CD8-positive, alpha-beta memory T cell (primary cell): ENCODE data around the gene THNSL1. TPM values are rescaled to one million over a fixed set of nuclear protein-coding genes. Genes with fewer than 3 reads are reported as not detected.
"Not testable (repeated sequence)": the region's sequence is repeated elsewhere in the genome, so short reads cannot be mapped to it uniquely, and the experiment has no call there.

Experiments used
- CTCF ChIA-PET: fragments of 350-600 bp; sonication (Branson Sonifier 250); formaldehyde crosslinking; loops from one replicate; lab custom pipeline; 2021; ENCODE audit warnings: antibody characterized with exemption; lab: Charles Lee
- POLR2A ChIA-PET: fragments of 350-600 bp; sonication (Branson Sonifier 250); formaldehyde crosslinking; loops from one replicate; lab custom pipeline; 2021; ENCODE audit warnings: antibody characterized with exemption; lab: Charles Lee
- DNase-seq, 5 donors: peaks; one replicate each; pipeline versions ENCODE4 v3.0.0 to v3.0.0-alpha.2; 2020 to 2022; ENCODE audit warnings: mixed read lengths in 1 of 5
- H3K27ac ChIP-seq: one replicate; pipeline ENCODE4 v1.7.0; 2013; ENCODE audit warnings: low read depth, mild to moderate bottlenecking, low read length, moderate library complexity
- H3K27me3 ChIP-seq: 2 replicates; pipeline ENCODE4 v1.7.0; 2013; ENCODE audit warnings: low read length, mild to moderate bottlenecking; ENCODE audit not compliant: insufficient read depth, poor library complexity, severe bottlenecking
- H3K36me3 ChIP-seq: 2 replicates; pipeline ENCODE4 v1.7.0; 2013; ENCODE audit warnings: mild to moderate bottlenecking, low read length, moderate library complexity; ENCODE audit not compliant: insufficient read depth
- H3K4me1 ChIP-seq: 2 replicates; pipeline ENCODE4 v1.7.0; 2013; ENCODE audit warnings: mild to moderate bottlenecking, low read length, moderate library complexity; ENCODE audit not compliant: insufficient read depth
- H3K4me3 ChIP-seq: 2 replicates; pipeline ENCODE4 v1.7.0; 2013; ENCODE audit warnings: mild to moderate bottlenecking, low read length
- H3K9me3 ChIP-seq: 2 replicates; pipeline ENCODE4 v1.7.0; 2013; ENCODE audit warnings: mild to moderate bottlenecking, low read length
- H3K27ac Mint-ChIP-seq, 8 donors: one replicate each; pipeline ENCODE4 v1.8.0; 2020 to 2021; ENCODE audit warnings: mixed read lengths in 8 of 8, mild to moderate bottlenecking in 6 of 8, inconsistent platforms in 3 of 8, moderate library complexity in 3 of 8
- H3K27me3 Mint-ChIP-seq, 2 donors: one replicate each; pipeline ENCODE4 v1.8.0; 2020 to 2021; ENCODE audit warnings: mixed read lengths in 2 of 2, mild to moderate bottlenecking in 1 of 2, moderate library complexity in 1 of 2
- H3K36me3 Mint-ChIP-seq, 3 donors: one replicate each; pipeline ENCODE4 v1.8.0; 2020 to 2021; ENCODE audit warnings: mixed read lengths in 3 of 3, inconsistent platforms in 1 of 3, mild to moderate bottlenecking in 1 of 3
- H3K4me1 Mint-ChIP-seq, 3 donors: one replicate each; pipeline ENCODE4 v1.8.0; 2020 to 2021; ENCODE audit warnings: mixed read lengths in 3 of 3, inconsistent platforms in 1 of 3, mild to moderate bottlenecking in 1 of 3
- H3K4me3 Mint-ChIP-seq, 7 donors: one replicate each; pipeline ENCODE4 v1.8.0; 2020 to 2021; ENCODE audit warnings: mixed read lengths in 7 of 7, mild to moderate bottlenecking in 6 of 7, moderate library complexity in 4 of 7, inconsistent platforms in 2 of 7
- H3K9me3 Mint-ChIP-seq, 5 donors: one replicate each; pipeline ENCODE4 v1.8.0; 2020 to 2022; ENCODE audit warnings: mixed read lengths in 5 of 5, mild to moderate bottlenecking in 3 of 5, moderate library complexity in 2 of 5, inconsistent platforms in 1 of 5
- polyA plus RNA-seq: library from polyadenylated mRNA; unstranded; fragments of 300-500 nt; fragmentation: Illumina TruSeq; gene quantifications from one replicate; pipeline ENCODE4 v1.2.3, GENCODE V29; 2021
- total RNA-seq, 2 experiments: library from RNA; stranded (reverse); gene quantifications; one replicate each; pipeline ENCODE4 v1.2.3, GENCODE V29; 2021

THNSL1 gene
- total and polyA plus RNA-seq, 3 experiments from 2014 or later, result 4.1 to 10.6 (median 9.5) TPM

- H3K9me3 ChIP-seq, result no peaks in the 10 kb centered on the region
- H3K4me3 ChIP-seq, result no peak overlapping the region
- no peaks in the 10 kb centered on the region for H3K36me3 Mint-ChIP-seq
- no peaks in the 10 kb centered on the region for H3K9me3 Mint-ChIP-seq
- ChIA-PET POLR2A (no interaction called here), CTCF (interaction anchor here (0.9 to 2.3 kb wide), 2 partner anchors 343 to 347 kb away, joined by 3 to 10 read pairs; no protein-coding TSS in a partner anchor)
- H3K4me3 Mint-ChIP-seq, result no peak overlapping the region
- H3K36me3 ChIP-seq, result no peaks in the 10 kb centered on the region
- no peaks in the 10 kb centered on the region for H3K4me1 Mint-ChIP-seq
- H3K4me1 ChIP-seq, result no peaks in the 10 kb centered on the region
- no peak for DNase-seq
- H3K27ac Mint-ChIP-seq, result no peak overlapping the region
- H3K27me3 ChIP-seq, result no peaks in the 10 kb centered on the region
- H3K27me3 Mint-ChIP-seq, result peaks cover 0 to 2% of the 10 kb centered on the region in 2 donors
- no peak overlapping the region for H3K27ac ChIP-seq
Observed at GRCh38 chr10:24989867-24990266, 26.5 kb upstream of the THNSL1 start.

- no peak for DNase-seq
- Mint-ChIP-seq H3K27me3 (peaks cover 0 to 2% of the 10 kb centered on the region in 2 donors), H3K4me1 (no peaks in the 10 kb centered on the region), H3K36me3 (no peaks in the 10 kb centered on the region), H3K4me3 (no peak overlapping the region), H3K9me3 (no peaks in the 10 kb centered on the region), H3K27ac (peak overlapping the region in 1 of 8 donors; percentile 38)
- H3K27ac ChIP-seq, result no peak overlapping the region
- H3K4me3 ChIP-seq, result no peak overlapping the region
- no peaks in the 10 kb centered on the region for H3K27me3 ChIP-seq
- H3K9me3 ChIP-seq, result no peaks in the 10 kb centered on the region
- H3K4me1 ChIP-seq, result no peaks in the 10 kb centered on the region
- POLR2A ChIA-PET, result no interaction called here
- CTCF ChIA-PET, result no interaction called here
- no peaks in the 10 kb centered on the region for H3K36me3 ChIP-seq
Observed at GRCh38 chr10:24991298-24991697, 25.1 kb upstream of the THNSL1 start.

GRCh38 chr10:24992512-24993133 is 23.8 kb upstream of the THNSL1 start:
- POLR2A ChIA-PET, result no interaction called here
- no peak for DNase-seq
- CTCF ChIA-PET, result interaction anchor here (0.8 kb wide), 1 partner anchor 350 kb away, joined by 3 read pairs; no protein-coding TSS in a partner anchor
- H3K27me3 Mint-ChIP-seq, result peaks cover 0 to 2% of the 10 kb centered on the region in 2 donors
- H3K4me1 ChIP-seq, result no peaks in the 10 kb centered on the region
- no peak overlapping the region for H3K4me3 ChIP-seq
- H3K9me3 ChIP-seq, result no peaks in the 10 kb centered on the region
- no peak overlapping the region for H3K27ac ChIP-seq
- H3K4me1 Mint-ChIP-seq, result no peaks in the 10 kb centered on the region
- no peaks in the 10 kb centered on the region for H3K9me3 Mint-ChIP-seq
- H3K27ac Mint-ChIP-seq, result no peak overlapping the region
- no peak overlapping the region for H3K4me3 Mint-ChIP-seq
- H3K27me3 ChIP-seq, result no peaks in the 10 kb centered on the region
- no peaks in the 10 kb centered on the region for H3K36me3 ChIP-seq
- H3K36me3 Mint-ChIP-seq, result peaks cover 0 to 4% (median 0%) of the 10 kb centered on the region in 3 donors

GRCh38 chr10:24993237-24993958 is 23.0 kb upstream of the THNSL1 start:
- POLR2A ChIA-PET, result no interaction called here
- CTCF ChIA-PET, result interaction anchor here (0.8 kb wide), 1 partner anchor 351 kb away, joined by 3 read pairs; no protein-coding TSS in a partner anchor

GRCh38 chr10:24995072-24995471 is 21.3 kb upstream of the THNSL1 start:
- H3K4me3 ChIP-seq, result no peak overlapping the region
- H3K27ac Mint-ChIP-seq, result no peak overlapping the region
- H3K27me3 Mint-ChIP-seq, result peaks cover 0 to 3% of the 10 kb centered on the region in 2 donors
- POLR2A ChIA-PET, result no interaction called here
- no peaks in the 10 kb centered on the region for H3K27me3 ChIP-seq
- H3K4me3 Mint-ChIP-seq, result no peak overlapping the region
- no peaks in the 10 kb centered on the region for H3K4me1 Mint-ChIP-seq
- DNase-seq, result no peak
- H3K27ac ChIP-seq, result no peak overlapping the region
- H3K9me3 Mint-ChIP-seq, result peaks cover 0 to 3% (median under 1%) of the 10 kb centered on the region in 5 donors
- no peaks in the 10 kb centered on the region for H3K9me3 ChIP-seq
- no peaks in the 10 kb centered on the region for H3K4me1 ChIP-seq
- no peaks in the 10 kb centered on the region for H3K36me3 ChIP-seq
- CTCF ChIA-PET, result no interaction called here
- H3K36me3 Mint-ChIP-seq, result peaks cover 0 to 4% (median 0%) of the 10 kb centered on the region in 3 donors

More at GRCh38 chr10:24993237-24993958, 23.0 kb upstream of the THNSL1 start:
- Histone ChIP-seq H3K36me3 (no peaks in the 10 kb centered on the region), H3K4me1 (no peaks in the 10 kb centered on the region), H3K4me3 (no peak overlapping the region), H3K27me3 (no peaks in the 10 kb centered on the region), H3K9me3 (no peaks in the 10 kb centered on the region), H3K27ac (no peak overlapping the region)
- Mint-ChIP-seq H3K4me1 (no peaks in the 10 kb centered on the region), H3K9me3 (no peaks in the 10 kb centered on the region), H3K27ac (peak overlapping the region in 1 of 8 donors; percentile 26), H3K36me3 (peaks cover 0 to 4% (median 0%) of the 10 kb centered on the region in 3 donors), H3K27me3 (peaks cover 0 to 2% of the 10 kb centered on the region in 2 donors), H3K4me3 (no peak overlapping the region)
- DNase-seq, result no peak

GRCh38 chr10:24998044-24998443 is 18.4 kb upstream of the THNSL1 start:
- H3K27me3 Mint-ChIP-seq, result peaks cover 0 to 1% of the 10 kb centered on the region in 2 donors
- Histone ChIP-seq H3K4me1 (no peaks in the 10 kb centered on the region), H3K27ac (no peak overlapping the region), H3K36me3 (no peaks in the 10 kb centered on the region), H3K27me3 (no peaks in the 10 kb centered on the region), H3K9me3 (no peaks in the 10 kb centered on the region), H3K4me3 (no peak overlapping the region)
- no peak for DNase-seq
- peaks cover 0 to 11% (median 3%) of the 10 kb centered on the region in 3 donors for H3K36me3 Mint-ChIP-seq
- ChIA-PET CTCF (no interaction called here), POLR2A (no interaction called here)
- no peaks in the 10 kb centered on the region for H3K4me1 Mint-ChIP-seq
- H3K9me3 Mint-ChIP-seq, result peaks cover 0 to 23% (median 8%) of the 10 kb centered on the region in 5 donors
- no peak overlapping the region for H3K4me3 Mint-ChIP-seq
- H3K27ac Mint-ChIP-seq, result no peak overlapping the region

- H3K9me3 ChIP-seq, DNase-seq, CTCF ChIA-PET, H3K36me3 ChIP-seq, H3K4me1 ChIP-seq, H3K27me3 Mint-ChIP-seq, POLR2A ChIA-PET, H3K4me3 ChIP-seq, H3K27me3 ChIP-seq, H3K4me3 Mint-ChIP-seq, H3K36me3 Mint-ChIP-seq, H3K9me3 Mint-ChIP-seq, H3K27ac Mint-ChIP-seq, H3K27ac ChIP-seq, H3K4me1 Mint-ChIP-seq: not testable (repeated sequence)
Observed at GRCh38 chr10:25011591-25011990, 4.8 kb upstream of the THNSL1 start.

GRCh38 chr10:25014579-25014978 is 1.8 kb upstream of the THNSL1 start:
- POLR2A ChIA-PET, result no interaction called here
- H3K36me3 ChIP-seq, result no peaks in the 10 kb centered on the region
- no peak for DNase-seq
- Mint-ChIP-seq H3K36me3 (peaks cover 0 to 12% (median 4%) of the 10 kb centered on the region in 3 donors), H3K4me1 (peaks cover 18 to 24% (median 23%) of the 10 kb centered on the region in 3 donors), H3K9me3 (no peaks in the 10 kb centered on the region), H3K27me3 (peaks cover 0 to 4% of the 10 kb centered on the region in 2 donors), H3K4me3 (no peak overlapping the region), H3K27ac (peak overlapping the region in 5 of 8 donors; percentile 23 to 97 (median 68))
- no peaks in the 10 kb centered on the region for H3K9me3 ChIP-seq
- H3K4me1 ChIP-seq, result peaks cover 17% of the 10 kb centered on the region
- H3K27me3 ChIP-seq, result no peaks in the 10 kb centered on the region
- CTCF ChIA-PET, result no interaction called here
- H3K4me3 ChIP-seq, result no peak overlapping the region
- no peak overlapping the region for H3K27ac ChIP-seq
